Testis (tissue), 3 donors: ENCODE results near the gene STK39. TPM values are rescaled to one million over a fixed set of nuclear protein-coding genes. Genes with fewer than 3 reads are reported as not detected.

ENCODE experiments used
- DNase-seq: peaks from one replicate; pipeline ENCODE4 v3.0.0-alpha.2; 2019
- H3K27ac ChIP-seq, 2 donors: fragments of 200-600 bp; sonication (generic); one replicate each; pipeline ENCODE4 v1.5.1; 2019
- H3K27me3 ChIP-seq: fragments of 200-600 bp; sonication (generic); one replicate; pipeline ENCODE4 v1.5.1; 2019
- H3K36me3 ChIP-seq: fragments of 200-600 bp; sonication (generic); one replicate; pipeline ENCODE4 v1.5.1; 2017; ENCODE audit warnings: low read depth; ENCODE audit errors: missing control alignments
- H3K4me1 ChIP-seq: fragments of 200-600 bp; sonication (generic); one replicate; pipeline ENCODE4 v1.5.1; 2019
- H3K4me3 ChIP-seq, 2 donors: fragments of 200-600 bp; sonication (generic); one replicate each; pipeline ENCODE4 v1.5.1; 2017 to 2019
- H3K9me3 ChIP-seq: fragments of 200-600 bp; sonication (generic); one replicate; pipeline ENCODE4 v1.5.1; 2017
- POLR2A ChIP-seq: fragments of 450-650 bp; IDR thresholded peaks from one replicate; pipeline ENCODE4 v1.6.1; 2017; ENCODE audit warnings: antibody characterized with exemption, mild to moderate bottlenecking, moderate library complexity
- WGBS, 2 donors: methylation state at CpG; one replicate each; pipeline ENCODE4 v1.1.5; 2018; 5-methylcytosine and 5-hydroxymethylcytosine counted together
- intact Hi-C: fragments of 100-400 bp; cut with DNase I; formaldehyde crosslinking; loops from one replicate; pipeline ENCODE4 v1.15.1; 2023; ENCODE audit warnings: low total_unique reads
- polyA plus RNA-seq: library from polyadenylated mRNA; stranded (reverse); fragments of 350-450 nt; fragmentation: Illumina TruSeq; extraction: RNeasy Lipid Tissue Mini Kit (QIAGEN cat#74804); gene quantifications from one replicate; pipeline ENCODE4 v1.2.3, GENCODE V29; 2014; ENCODE audit warnings: low read depth, low replicate concordance; ENCODE audit not compliant: insufficient read depth
- total RNA-seq, 2 donors: library from RNA; depleted of rRNA; stranded (reverse); fragments of >200 nt; gene quantifications; one replicate each; pipeline ENCODE4 v1.2.3, GENCODE V29; 2016
- TF ChIP-seq, protein P1 (sequence below), 3 experiments: fragments of 450-650 bp in 2 of 3; fragments of 200-600 bp in 1 of 3; sonication (generic) in 1 of 3; IDR thresholded peaks; one replicate each; pipeline ENCODE4 v1.5.1; 2016 to 2019; ENCODE audit warnings: antibody characterized with exemption in 3 of 3, mild to moderate bottlenecking in 2 of 3, moderate library complexity in 1 of 3

Gene STK39
- total and polyA plus RNA-seq, 3 donors from 2014 or later = 26.4 to 70.7 (median 41.8) TPM

- Histone ChIP-seq H3K4me3 (no peak overlapping the region), H3K4me1 (no peaks in the 10 kb centered on the region), H3K9me3 (no peaks in the 10 kb centered on the region), H3K36me3 (no peaks in the 10 kb centered on the region), H3K27me3 (no peaks in the 10 kb centered on the region), H3K27ac (no peak overlapping the region)
- TF ChIP-seq, protein P1, sequence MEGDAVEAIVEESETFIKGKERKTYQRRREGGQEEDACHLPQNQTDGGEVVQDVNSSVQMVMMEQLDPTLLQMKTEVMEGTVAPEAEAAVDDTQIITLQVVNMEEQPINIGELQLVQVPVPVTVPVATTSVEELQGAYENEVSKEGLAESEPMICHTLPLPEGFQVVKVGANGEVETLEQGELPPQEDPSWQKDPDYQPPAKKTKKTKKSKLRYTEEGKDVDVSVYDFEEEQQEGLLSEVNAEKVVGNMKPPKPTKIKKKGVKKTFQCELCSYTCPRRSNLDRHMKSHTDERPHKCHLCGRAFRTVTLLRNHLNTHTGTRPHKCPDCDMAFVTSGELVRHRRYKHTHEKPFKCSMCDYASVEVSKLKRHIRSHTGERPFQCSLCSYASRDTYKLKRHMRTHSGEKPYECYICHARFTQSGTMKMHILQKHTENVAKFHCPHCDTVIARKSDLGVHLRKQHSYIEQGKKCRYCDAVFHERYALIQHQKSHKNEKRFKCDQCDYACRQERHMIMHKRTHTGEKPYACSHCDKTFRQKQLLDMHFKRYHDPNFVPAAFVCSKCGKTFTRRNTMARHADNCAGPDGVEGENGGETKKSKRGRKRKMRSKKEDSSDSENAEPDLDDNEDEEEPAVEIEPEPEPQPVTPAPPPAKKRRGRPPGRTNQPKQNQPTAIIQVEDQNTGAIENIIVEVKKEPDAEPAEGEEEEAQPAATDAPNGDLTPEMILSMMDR (IDR thresholded peaks at IDR 0.05) = no peak
- TF ChIP-seq POLR2A = no peak
- intact Hi-C loops = no loop called here
- DNase-seq = no peak
- 49 to 72% methylated on average over 5 of the region's 5 CpGs for WGBS, 2 donors
Measured at GRCh38 chr2:168201584-168202116, 45.7 kb downstream of the STK39 start.

DNA sequence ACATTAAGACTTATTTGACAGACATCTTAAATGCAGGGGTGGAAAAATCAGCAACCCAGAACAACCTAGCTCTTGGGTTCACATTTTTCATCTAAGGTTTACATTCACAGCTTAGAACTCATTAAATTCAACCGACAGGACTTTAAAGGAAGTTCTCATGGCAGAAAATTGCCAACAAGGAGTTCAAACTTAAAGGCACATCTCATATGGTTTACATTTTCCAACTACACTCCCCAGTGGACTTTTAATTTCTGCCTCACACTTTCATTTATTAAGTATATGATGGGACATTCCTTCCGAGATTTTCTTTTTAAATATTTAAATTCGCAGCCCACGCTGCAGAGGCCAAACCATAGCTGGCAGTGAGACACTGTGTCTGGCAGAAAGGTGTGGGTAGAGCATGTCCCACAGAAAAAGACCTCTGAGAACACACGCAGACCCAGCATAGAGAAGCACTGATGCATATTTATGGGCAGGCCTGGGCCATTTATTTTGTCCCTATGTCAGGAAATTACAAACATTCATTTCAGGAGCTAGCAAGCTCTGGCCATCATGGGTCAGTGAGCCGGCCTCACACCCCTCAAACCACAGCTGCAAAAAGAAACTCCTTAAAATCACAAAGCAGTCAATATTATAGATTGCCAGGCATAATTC is 46.3 kb downstream of the STK39 start:
- H3K9me3 ChIP-seq = no peaks in the 10 kb centered on the region
- WGBS, 2 donors = 82% methylated on average over 6 of the region's 6 CpGs
- no peaks in the 10 kb centered on the region for H3K36me3 ChIP-seq
- DNase-seq = no peak
- no peak overlapping the region for H3K4me3 ChIP-seq
- no peak overlapping the region for H3K27ac ChIP-seq
- no peaks in the 10 kb centered on the region for H3K4me1 ChIP-seq
- TF ChIP-seq, protein P1 (IDR thresholded peaks at IDR 0.05) = no peak
- TF ChIP-seq POLR2A = no peak
- intact Hi-C loops = no loop called here
- no peaks in the 10 kb centered on the region for H3K27me3 ChIP-seq

- WGBS, 2 donors = 84 to 85% methylated on average over 7 of the region's 7 CpGs
- Histone ChIP-seq H3K9me3 (no peaks in the 10 kb centered on the region), H3K4me1 (no peaks in the 10 kb centered on the region), H3K36me3 (no peaks in the 10 kb centered on the region), H3K4me3 (no peak overlapping the region), H3K27ac (no peak overlapping the region), H3K27me3 (no peaks in the 10 kb centered on the region)
- TF ChIP-seq, protein P1 (IDR thresholded peaks at IDR 0.05) = no peak
- no peak for TF ChIP-seq POLR2A
- intact Hi-C loops = no loop called here
- DNase-seq = no peak
Measured at GRCh38 chr2:168198476-168199207, 48.8 kb downstream of the STK39 start.

DNA sequence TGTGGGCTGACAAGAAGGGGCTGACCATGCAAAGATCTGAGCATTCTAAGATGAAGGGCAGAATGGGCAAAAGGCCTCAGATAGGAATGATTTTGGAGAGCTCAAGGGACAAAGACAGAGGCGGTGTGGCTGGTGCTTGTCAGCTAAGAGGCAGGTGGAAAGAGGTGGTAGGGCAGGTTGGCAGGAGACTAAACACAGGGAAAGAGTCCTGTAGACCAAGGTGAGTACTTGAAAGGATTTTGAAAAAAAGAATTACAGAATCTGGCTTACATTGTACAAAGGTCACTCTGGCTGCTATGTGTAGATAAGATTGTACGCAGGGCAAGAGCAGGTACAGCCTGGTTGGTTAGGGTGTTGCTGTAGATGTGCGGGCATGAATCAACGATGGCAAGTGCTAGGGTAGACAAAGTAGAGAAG is 50.6 kb downstream of the STK39 start:
- Histone ChIP-seq H3K27ac (no peak overlapping the region), H3K4me1 (peaks cover 7% of the 10 kb centered on the region), H3K36me3 (no peaks in the 10 kb centered on the region), H3K4me3 (no peak overlapping the region), H3K9me3 (no peaks in the 10 kb centered on the region), H3K27me3 (no peaks in the 10 kb centered on the region)
- TF ChIP-seq, protein P1 (IDR thresholded peaks at IDR 0.05) = no peak
- TF ChIP-seq POLR2A = no peak
- intact Hi-C loops = no loop called here
- DNase-seq = no peak
- 93 to 96% methylated on average over 4 of the region's 4 CpGs for WGBS, 2 donors
